Stimulated activated CD8-positive, alpha-beta memory T cell treated with anti-CD3 and anti-CD28 coated beads, Interleukin-4, amount 100 ng/mL, for 48 hours (primary cell): Measurements from ENCODE around the gene NEGR1.

ENCODE experiments used
- DNase-seq: peaks from one replicate; pipeline ENCODE4 v3.0.0-alpha.2; 2020

NEGR1 gene

GRCh38 chr1:71424536-71424935 is 857.8 kb downstream of the NEGR1 start:
- no peak for DNase-seq

- DNase-seq, result no peak
Measured at GRCh38 chr1:71422221-71422620, 860.1 kb downstream of the NEGR1 start.

- DNase-seq, result no peak
Measured at GRCh38 chr1:71417421-71417820, 864.9 kb downstream of the NEGR1 start.

GRCh38 chr1:71414179-71414578 is 868.2 kb downstream of the NEGR1 start:
- no peak for DNase-seq

- no peak for DNase-seq
Measured at GRCh38 chr1:71413441-71414175, 868.7 kb downstream of the NEGR1 start.

- no peak for DNase-seq
Measured at GRCh38 chr1:71400050-71400449, 882.3 kb downstream of the NEGR1 start.

GRCh38 chr1:71399594-71399993 is 882.7 kb downstream of the NEGR1 start:
- DNase-seq, result no peak

- DNase-seq, result no peak
Measured at GRCh38 chr1:71393301-71393700, 889.0 kb downstream of the NEGR1 start.

GRCh38 chr1:71390518-71390917 is 891.8 kb downstream of the NEGR1 start:
- DNase-seq, result no peak

GRCh38 chr1:71377886-71378285 is 904.5 kb downstream of the NEGR1 start:
- no peak for DNase-seq

GRCh38 chr1:71372496-71372895 is 909.8 kb downstream of the NEGR1 start:
- DNase-seq, result no peak

- no peak for DNase-seq
Measured at GRCh38 chr1:71371581-71371980, 910.8 kb downstream of the NEGR1 start.

GRCh38 chr1:71364236-71364635 is 918.1 kb downstream of the NEGR1 start:
- DNase-seq, result no peak

GRCh38 chr1:71362691-71363090 is 919.6 kb downstream of the NEGR1 start:
- DNase-seq, result no peak

- no peak for DNase-seq
Measured at GRCh38 chr1:71362076-71362475, 920.3 kb downstream of the NEGR1 start.

- no peak for DNase-seq
Measured at GRCh38 chr1:71357708-71358107, 924.6 kb downstream of the NEGR1 start.

- no peak for DNase-seq
Measured at GRCh38 chr1:71351438-71351837, 930.9 kb downstream of the NEGR1 start.

- DNase-seq, result no peak
Measured at GRCh38 chr1:71350805-71351204, 931.5 kb downstream of the NEGR1 start.

GRCh38 chr1:71350330-71350729 is 932.0 kb downstream of the NEGR1 start:
- DNase-seq, result no peak
